Measurements from ENCODE around the gene PUS3.

GRCh38 chr11:125947419-125948277, 44.6 kb upstream of the PUS3 start:
- TF ChIP-seq CTCF (IDR thresholded peaks at IDR 0.05) (no peak), POLR2A (IDR thresholded peaks at IDR 0.05) (no peak)

All from lower leg skin (tissue), 3 donors.